Stimulated activated CD4-positive, alpha-beta T cell treated with anti-CD3 and anti-CD28 coated beads, Interleukin-4, amount 100 ng/mL, for 48 hours (primary cell): Measurements from ENCODE around the gene MPRIP.
"Not testable (repeated sequence)": the region's sequence is repeated elsewhere in the genome, so short reads cannot be mapped to it uniquely, and the experiment has no call there.

Source experiments
- DNase-seq, 2 donors: peaks; one replicate each; pipeline ENCODE4 v3.0.0-alpha.2; 2020; ENCODE audit warnings: low read depth in 2 of 2

Gene MPRIP

GRCh38 chr17:17182598-17183136 lies 140.4 kb downstream of the MPRIP start:
- DNase-seq, result no peak

GRCh38 chr17:17183744-17184143 lies 141.5 kb downstream of the MPRIP start:
- no peak for DNase-seq

GRCh38 chr17:17184985-17185757 lies 142.9 kb downstream of the MPRIP start:
- not testable (repeated sequence) for DNase-seq

- peak; percentile 51 to 65 for DNase-seq
These were observed 143.8 kb downstream of the MPRIP start for GRCh38 chr17:17186051-17186450.

- DNase-seq, result no peak
These were observed 144.6 kb downstream of the MPRIP start for GRCh38 chr17:17186551-17187505.

GRCh38 chr17:17188586-17188985 lies 146.3 kb downstream of the MPRIP start:
- DNase-seq, result no peak

GRCh38 chr17:17189559-17189958 lies 147.3 kb downstream of the MPRIP start:
- no peak for DNase-seq

- no peak for DNase-seq
These were observed 147.9 kb downstream of the MPRIP start for GRCh38 chr17:17190188-17190587.

GRCh38 chr17:17191346-17191792 lies 149.1 kb downstream of the MPRIP start:
- no peak for DNase-seq

GRCh38 chr17:17191961-17192381 lies 149.7 kb downstream of the MPRIP start:
- no peak for DNase-seq

- DNase-seq, result not testable (repeated sequence)
These were observed 153.2 kb downstream of the MPRIP start for GRCh38 chr17:17195466-17195865.

GRCh38 chr17:17196776-17197175 lies 154.5 kb downstream of the MPRIP start:
- no peak for DNase-seq

GRCh38 chr17:17198281-17198680 lies 156.0 kb downstream of the MPRIP start:
- DNase-seq, result no peak

- DNase-seq, result no peak
These were observed 158.1 kb downstream of the MPRIP start for GRCh38 chr17:17200311-17200710.

- DNase-seq, result no peak
These were observed 158.6 kb downstream of the MPRIP start for GRCh38 chr17:17200831-17201230.

- no peak for DNase-seq
These were observed 159.0 kb downstream of the MPRIP start for GRCh38 chr17:17201271-17201670.

- DNase-seq, result no peak
These were observed 159.7 kb downstream of the MPRIP start for GRCh38 chr17:17201907-17202306.

GRCh38 chr17:17203173-17203730 lies 161.0 kb downstream of the MPRIP start:
- DNase-seq, result no peak

- DNase-seq, result no peak
These were observed 161.9 kb downstream of the MPRIP start for GRCh38 chr17:17204041-17204591.

- no peak for DNase-seq
These were observed 162.5 kb downstream of the MPRIP start for GRCh38 chr17:17204635-17205231.
